Activated CD8-positive, alpha-beta memory T cell treated with anti-CD3 and anti-CD28 coated beads for 48 hours (primary cell): ENCODE measurements around the gene ANKUB1.

Source experiments
- DNase-seq, 3 experiments: peaks; one replicate each; pipeline ENCODE4 v3.0.0-alpha.2; 2020; ENCODE audit warnings: low read depth in 2 of 3, low spot score in 2 of 3

ANKUB1 gene

GRCh38 chr3:149765762-149766334 lies 26.5 kb downstream of the ANKUB1 start:
- DNase-seq, result no peak

GRCh38 chr3:149764302-149764701 lies 28.1 kb downstream of the ANKUB1 start:
- no peak for DNase-seq

GRCh38 chr3:149763565-149764195 lies 28.7 kb downstream of the ANKUB1 start:
- no peak for DNase-seq

GRCh38 chr3:149753717-149754116 lies 38.6 kb downstream of the ANKUB1 start:
- DNase-seq, result no peak

- DNase-seq, result no peak
Measured at GRCh38 chr3:149752788-149753136, 39.6 kb downstream of the ANKUB1 start.

GRCh38 chr3:149752051-149752787 lies 40.1 kb downstream of the ANKUB1 start, which contains the start of gene COMMD2:
Gene COMMD2 (minus strand): TSS chr3:149752489. CDS start chr3:149752444, 45 bp downstream.
- peak; percentile 20 to 57 (median 47) for DNase-seq

GRCh38 chr3:149751551-149751950 lies 40.8 kb downstream of the ANKUB1 start:
- no peak for DNase-seq

- no peak for DNase-seq
Measured at GRCh38 chr3:149744606-149745005, 47.7 kb downstream of the ANKUB1 start.

- DNase-seq, result no peak
Measured at GRCh38 chr3:149744151-149744550, 48.2 kb downstream of the ANKUB1 start.

GRCh38 chr3:149739396-149739795 lies 53.0 kb downstream of the ANKUB1 start:
- no peak for DNase-seq

- no peak for DNase-seq
Measured at GRCh38 chr3:149738876-149739275, 53.5 kb downstream of the ANKUB1 start.

GRCh38 chr3:149736953-149737205 lies 55.5 kb downstream of the ANKUB1 start:
- no peak for DNase-seq

- DNase-seq, result no peak
Measured at GRCh38 chr3:149736175-149736952, 56.0 kb downstream of the ANKUB1 start.

- DNase-seq, result no peak
Measured at GRCh38 chr3:149732234-149732633, 60.1 kb downstream of the ANKUB1 start.

- DNase-seq, result no peak
Measured at GRCh38 chr3:149727656-149728055, 64.7 kb downstream of the ANKUB1 start.

- DNase-seq, result no peak
Measured at GRCh38 chr3:149726716-149727407, 65.5 kb downstream of the ANKUB1 start.

GRCh38 chr3:149723781-149724180 lies 68.6 kb downstream of the ANKUB1 start:
- no peak for DNase-seq

- no peak for DNase-seq
Measured at GRCh38 chr3:149720918-149721317, 71.4 kb downstream of the ANKUB1 start.

GRCh38 chr3:149717391-149718056 lies 74.8 kb downstream of the ANKUB1 start:
- DNase-seq, result no peak

- no peak for DNase-seq
Measured at GRCh38 chr3:149716984-149717383, 75.4 kb downstream of the ANKUB1 start.

GRCh38 chr3:149715247-149715646 lies 77.1 kb downstream of the ANKUB1 start:
- no peak for DNase-seq
